ENCODE data around the gene POLN.

DNA sequence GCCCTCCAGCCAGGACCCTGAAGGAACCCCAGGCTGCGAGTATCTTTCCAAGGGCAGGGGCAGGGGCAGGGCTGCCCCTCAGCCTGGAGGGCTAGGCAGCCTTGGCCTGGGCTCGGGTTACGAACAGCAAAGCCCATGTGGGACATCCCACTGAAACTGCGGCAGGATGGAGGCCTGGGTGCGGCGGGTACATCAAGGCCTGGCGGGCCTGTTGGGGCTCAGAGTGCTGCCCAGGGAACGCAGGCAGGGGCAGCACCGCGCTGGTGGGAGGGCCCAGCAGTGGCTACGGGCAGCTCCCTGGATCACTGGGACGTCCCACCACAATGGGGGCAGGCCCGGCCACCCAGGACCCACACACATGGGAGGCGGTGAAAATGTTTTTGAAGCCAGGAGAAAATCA, 171.9 kb downstream of the POLN start:
- no peak for TF ChIP-seq EZH2 (IDR thresholded peaks at IDR 0.05; ENCODE audit: borderline replicate concordance)
- TF ChIP-seq CTCF (IDR thresholded peaks at IDR 0.05; ENCODE audit: poor library complexity): no peak
